Measurements from ENCODE around the gene HBS1L. TPM values are rescaled to one million over a fixed set of nuclear protein-coding genes. Genes with fewer than 3 reads are reported as not detected.

The HBS1L gene
- total and polyA plus RNA-seq, 9 donors = 38.0 to 62.7 (median 43.4) TPM

DNA sequence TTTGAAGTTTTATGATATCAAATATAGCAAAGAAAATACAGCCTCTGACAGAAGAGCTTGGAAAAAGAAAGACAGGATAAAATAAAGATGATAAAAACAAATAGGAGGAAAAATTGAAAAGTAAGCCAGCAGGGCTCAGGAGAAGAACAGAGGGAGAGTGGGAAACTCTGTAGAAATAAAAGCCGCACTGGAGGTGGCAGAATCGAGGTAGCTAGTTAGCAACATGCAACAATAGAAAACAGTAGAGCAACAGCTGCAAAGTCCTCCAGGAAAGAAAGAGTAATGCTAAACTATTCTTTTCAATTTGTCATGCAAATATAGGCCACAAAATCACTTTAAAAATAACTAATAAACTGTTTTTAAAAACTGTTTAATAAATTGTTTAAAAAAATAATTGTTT is 28.8 kb downstream of the HBS1L start:
- no peak overlapping the region for H3K4me3 ChIP-seq (ENCODE audit: low read length)
- no peaks in the 10 kb centered on the region for H3K27me3 ChIP-seq (ENCODE audit: control insufficient read depth, insufficient read depth, low read length)
- peaks cover 2% of the 10 kb centered on the region for H3K36me3 ChIP-seq (ENCODE audit: control insufficient read depth, insufficient read depth, low read length)
- no peak overlapping the region for H3K27ac ChIP-seq (ENCODE audit: low read length)
- DNase-seq = no peak
- H3K4me1 ChIP-seq (ENCODE audit: control insufficient read depth, insufficient read depth, low read length) = no peaks in the 10 kb centered on the region
- WGBS (ENCODE audit: insufficient coverage) = no CpG with 5 or more reads among the region's 2 CpGs
- no peaks in the 10 kb centered on the region for H3K9me3 ChIP-seq (replicated peaks; ENCODE audit: control insufficient read depth, low read depth, low read length)

DNA sequence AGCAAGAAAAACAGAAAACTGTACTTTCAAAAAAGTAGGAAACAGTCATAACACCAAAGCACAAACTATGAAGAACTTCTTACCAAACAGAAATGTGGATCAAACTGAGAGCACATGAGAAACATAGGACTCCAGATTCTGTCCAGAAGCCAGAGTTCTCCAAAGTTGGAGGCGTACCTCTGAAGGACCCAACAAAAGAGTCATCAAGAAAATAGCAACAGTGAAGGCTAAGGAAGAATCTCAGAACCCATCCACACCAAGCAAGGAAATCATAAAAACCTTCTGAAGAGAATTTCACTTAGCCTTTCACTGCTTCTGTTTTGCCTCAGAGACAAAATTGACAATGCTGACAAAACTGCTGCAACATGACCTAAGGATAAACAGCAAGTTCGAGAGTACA is 29.4 kb downstream of the HBS1L start:
- no peaks in the 10 kb centered on the region for H3K4me1 ChIP-seq (ENCODE audit: control insufficient read depth, insufficient read depth, low read length)
- no peak overlapping the region for H3K4me3 ChIP-seq (ENCODE audit: low read length)
- WGBS (ENCODE audit: insufficient coverage) = no CpG with 5 or more reads among the region's 2 CpGs
- no peak for DNase-seq
- no peak overlapping the region for H3K27ac ChIP-seq (ENCODE audit: low read length)
- H3K27me3 ChIP-seq (ENCODE audit: control insufficient read depth, insufficient read depth, low read length) = no peaks in the 10 kb centered on the region
- peaks cover 2% of the 10 kb centered on the region for H3K36me3 ChIP-seq (ENCODE audit: control insufficient read depth, insufficient read depth, low read length)
- no peaks in the 10 kb centered on the region for H3K9me3 ChIP-seq (replicated peaks; ENCODE audit: control insufficient read depth, low read depth, low read length)

DNA sequence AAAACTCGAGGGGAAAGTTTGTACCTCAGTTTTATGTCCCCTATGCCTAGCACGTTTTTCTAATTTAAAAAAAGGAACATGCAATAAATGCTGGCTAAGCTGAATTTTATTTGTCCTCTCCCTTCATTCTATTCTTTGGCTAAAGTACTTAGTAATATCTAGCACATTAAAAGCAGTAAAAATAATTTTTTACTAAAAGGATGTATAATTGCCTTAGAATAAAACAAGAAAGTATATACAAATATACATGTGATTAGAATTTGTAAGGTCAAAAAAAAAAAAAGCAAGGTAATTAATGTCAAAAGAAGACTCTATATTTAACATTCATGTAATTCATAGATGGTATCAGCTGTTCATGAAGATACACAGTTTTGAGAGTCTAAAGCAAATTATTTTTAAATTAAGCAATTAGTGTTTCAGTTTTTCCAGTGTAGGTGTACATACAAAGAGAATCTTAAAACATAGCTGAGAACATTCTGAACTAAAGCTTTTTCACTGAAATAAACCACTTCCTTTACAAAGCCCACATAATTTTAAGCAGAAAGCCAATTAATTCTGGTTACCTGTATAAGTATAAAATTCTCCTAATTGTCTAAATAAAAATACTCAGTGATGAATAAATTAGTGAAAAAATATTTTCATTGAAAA is 32.4 kb downstream of the HBS1L start:
- no peak overlapping the region for H3K4me3 ChIP-seq (ENCODE audit: low read length)
- no peaks in the 10 kb centered on the region for H3K36me3 ChIP-seq (ENCODE audit: control insufficient read depth, insufficient read depth, low read length)
- H3K4me1 ChIP-seq (ENCODE audit: control insufficient read depth, insufficient read depth, low read length) = no peaks in the 10 kb centered on the region
- DNase-seq = no peak
- H3K27ac ChIP-seq (ENCODE audit: low read length) = no peak overlapping the region
- H3K27me3 ChIP-seq (ENCODE audit: control insufficient read depth, insufficient read depth, low read length) = no peaks in the 10 kb centered on the region
- no peaks in the 10 kb centered on the region for H3K9me3 ChIP-seq (replicated peaks; ENCODE audit: control insufficient read depth, low read depth, low read length)
- WGBS (ENCODE audit: insufficient coverage) = no CpG with 5 or more reads among the region's 2 CpGs

- Histone ChIP-seq H3K9me3 (replicated peaks; ENCODE audit: control insufficient read depth, low read depth, low read length) (no peaks in the 10 kb centered on the region), H3K4me1 (ENCODE audit: control insufficient read depth, insufficient read depth, low read length) (no peaks in the 10 kb centered on the region), H3K36me3 (ENCODE audit: control insufficient read depth, insufficient read depth, low read length) (no peaks in the 10 kb centered on the region), H3K4me3 (ENCODE audit: low read length) (no peak overlapping the region), H3K27me3 (ENCODE audit: control insufficient read depth, insufficient read depth, low read length) (no peaks in the 10 kb centered on the region), H3K27ac (ENCODE audit: low read length) (no peak overlapping the region)
- 80% methylated on average over 2 of the region's 4 CpGs for WGBS (ENCODE audit: insufficient coverage)
- no peak for DNase-seq
Measured at GRCh38 chr6:135021310-135022049, 33.1 kb downstream of the HBS1L start.

DNA sequence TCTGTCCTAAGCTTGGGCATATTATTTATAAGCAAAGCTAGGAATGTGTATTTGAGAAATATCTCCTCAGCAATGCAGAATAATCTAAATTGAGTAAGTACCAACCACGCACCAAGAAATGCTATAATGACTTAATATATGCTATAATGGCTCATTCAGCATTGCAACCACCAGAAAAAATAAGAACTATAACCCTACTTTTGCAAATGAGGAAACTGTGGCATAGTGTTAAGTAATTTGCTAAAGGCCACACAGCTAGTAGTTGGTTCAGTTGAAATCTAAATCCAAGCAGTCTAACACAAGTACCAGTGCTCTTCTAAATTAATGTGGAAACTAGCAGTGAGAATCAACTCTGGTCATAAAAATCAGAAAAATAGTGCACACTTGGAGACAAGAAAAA is 35.7 kb downstream of the HBS1L start:
- Histone ChIP-seq H3K27ac (ENCODE audit: low read length) (no peak overlapping the region), H3K4me1 (ENCODE audit: control insufficient read depth, insufficient read depth, low read length) (no peaks in the 10 kb centered on the region), H3K27me3 (ENCODE audit: control insufficient read depth, insufficient read depth, low read length) (no peaks in the 10 kb centered on the region), H3K36me3 (ENCODE audit: control insufficient read depth, insufficient read depth, low read length) (no peaks in the 10 kb centered on the region), H3K4me3 (ENCODE audit: low read length) (no peak overlapping the region), H3K9me3 (replicated peaks; ENCODE audit: control insufficient read depth, low read depth, low read length) (no peaks in the 10 kb centered on the region)
- no CpG with 5 or more reads among the region's 1 CpG for WGBS (ENCODE audit: insufficient coverage)
- no peak for DNase-seq

- Histone ChIP-seq H3K27me3 (ENCODE audit: control insufficient read depth, insufficient read depth, low read length) (no peaks in the 10 kb centered on the region), H3K4me1 (ENCODE audit: control insufficient read depth, insufficient read depth, low read length) (no peaks in the 10 kb centered on the region), H3K27ac (ENCODE audit: low read length) (no peak overlapping the region), H3K4me3 (ENCODE audit: low read length) (no peak overlapping the region), H3K9me3 (replicated peaks; ENCODE audit: control insufficient read depth, low read depth, low read length) (no peaks in the 10 kb centered on the region), H3K36me3 (ENCODE audit: control insufficient read depth, insufficient read depth, low read length) (no peaks in the 10 kb centered on the region)
- WGBS (ENCODE audit: insufficient coverage) = 100% methylated on average over 1 of the region's 2 CpGs
- DNase-seq = no peak
Measured at GRCh38 chr6:135018052-135018451, 36.6 kb downstream of the HBS1L start.

- no peaks in the 10 kb centered on the region for H3K4me1 ChIP-seq (ENCODE audit: control insufficient read depth, insufficient read depth, low read length)
- WGBS (ENCODE audit: insufficient coverage) = no CpG with 5 or more reads among the region's 4 CpGs
- no peaks in the 10 kb centered on the region for H3K27me3 ChIP-seq (ENCODE audit: control insufficient read depth, insufficient read depth, low read length)
- no peaks in the 10 kb centered on the region for H3K9me3 ChIP-seq (replicated peaks; ENCODE audit: control insufficient read depth, low read depth, low read length)
- DNase-seq = no peak
- H3K36me3 ChIP-seq (ENCODE audit: control insufficient read depth, insufficient read depth, low read length) = no peaks in the 10 kb centered on the region
- H3K4me3 ChIP-seq (ENCODE audit: low read length) = no peak overlapping the region
- H3K27ac ChIP-seq (ENCODE audit: low read length) = no peak overlapping the region
Measured at GRCh38 chr6:135014353-135014832, 40.2 kb downstream of the HBS1L start.

DNA sequence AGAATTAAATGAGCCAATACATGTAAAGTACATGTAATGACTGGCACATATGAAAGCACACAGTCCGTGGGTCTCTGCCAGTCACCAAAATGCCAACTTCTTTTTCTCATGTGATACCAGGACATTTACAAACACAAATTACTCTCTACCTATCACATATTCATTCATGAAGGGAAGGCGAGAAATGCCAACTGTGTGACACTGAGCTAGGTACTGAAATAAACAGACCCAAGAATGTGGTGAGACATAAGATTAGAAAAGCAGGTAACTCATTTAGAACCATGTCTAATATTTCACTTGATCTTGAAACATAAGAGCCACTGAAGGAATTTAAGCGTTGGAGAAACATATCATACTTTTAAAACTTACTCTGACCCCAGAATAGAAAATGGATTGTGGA is 41.4 kb downstream of the HBS1L start:
- no peak overlapping the region for H3K27ac ChIP-seq (ENCODE audit: low read length)
- H3K4me3 ChIP-seq (ENCODE audit: low read length) = no peak overlapping the region
- H3K9me3 ChIP-seq (replicated peaks; ENCODE audit: control insufficient read depth, low read depth, low read length) = no peaks in the 10 kb centered on the region
- no peaks in the 10 kb centered on the region for H3K27me3 ChIP-seq (ENCODE audit: control insufficient read depth, insufficient read depth, low read length)
- H3K36me3 ChIP-seq (ENCODE audit: control insufficient read depth, insufficient read depth, low read length) = no peaks in the 10 kb centered on the region
- DNase-seq = no peak
- WGBS (ENCODE audit: insufficient coverage) = no CpG with 5 or more reads among the region's 3 CpGs
- H3K4me1 ChIP-seq (ENCODE audit: control insufficient read depth, insufficient read depth, low read length) = no peaks in the 10 kb centered on the region

DNA sequence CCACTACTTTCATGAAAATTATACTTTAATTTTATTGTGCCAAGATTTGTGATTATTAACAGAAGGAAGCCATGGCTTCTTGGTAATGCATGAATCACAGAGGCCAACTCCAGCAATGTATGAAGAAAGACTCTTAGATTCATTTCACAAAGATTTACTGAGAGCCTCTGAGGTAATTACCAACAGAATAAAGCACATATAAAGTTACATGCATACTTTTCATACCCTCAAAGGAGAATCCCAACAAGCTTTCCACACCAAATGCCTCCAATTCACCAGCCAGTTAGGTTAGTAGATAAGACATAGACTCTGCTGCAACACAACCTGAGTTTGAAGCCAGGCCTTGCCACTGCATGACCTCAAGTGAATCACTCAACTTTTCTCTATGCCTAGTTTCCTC is 41.9 kb downstream of the HBS1L start:
- Histone ChIP-seq H3K4me1 (ENCODE audit: control insufficient read depth, insufficient read depth, low read length) (no peaks in the 10 kb centered on the region), H3K27ac (ENCODE audit: low read length) (no peak overlapping the region), H3K4me3 (ENCODE audit: low read length) (no peak overlapping the region), H3K9me3 (replicated peaks; ENCODE audit: control insufficient read depth, low read depth, low read length) (no peaks in the 10 kb centered on the region), H3K36me3 (ENCODE audit: control insufficient read depth, insufficient read depth, low read length) (no peaks in the 10 kb centered on the region), H3K27me3 (ENCODE audit: control insufficient read depth, insufficient read depth, low read length) (no peaks in the 10 kb centered on the region)
- DNase-seq = no peak

GRCh38 chr6:135012349-135012748 is 42.3 kb downstream of the HBS1L start:
- no peak for DNase-seq
- Histone ChIP-seq H3K4me3 (ENCODE audit: low read length) (no peak overlapping the region), H3K4me1 (ENCODE audit: control insufficient read depth, insufficient read depth, low read length) (no peaks in the 10 kb centered on the region), H3K27ac (ENCODE audit: low read length) (no peak overlapping the region), H3K36me3 (ENCODE audit: control insufficient read depth, insufficient read depth, low read length) (no peaks in the 10 kb centered on the region), H3K27me3 (ENCODE audit: control insufficient read depth, insufficient read depth, low read length) (no peaks in the 10 kb centered on the region), H3K9me3 (replicated peaks; ENCODE audit: control insufficient read depth, low read depth, low read length) (no peaks in the 10 kb centered on the region)
- WGBS (ENCODE audit: insufficient coverage) = 88% methylated on average over 2 of the region's 2 CpGs

All from muscle of leg (tissue), 11 donors.